Measurements from ENCODE around the gene ADIPOR2. TPM values are rescaled to one million over a fixed set of nuclear protein-coding genes. Genes with fewer than 3 reads are reported as not detected.

ADIPOR2 gene
- total RNA-seq, 1 experiment from 2014 or later, result 45.3 TPM

- Histone ChIP-seq H3K9ac (ENCODE audit: extremely low read depth, insufficient read length, low read length) (no peak overlapping the region), H3K9me3 (ENCODE audit: control insufficient read depth, low read depth, low read length) (no peaks in the 10 kb centered on the region), H4K91ac (ENCODE audit: insufficient read length, low read depth, low read length) (no peak overlapping the region), H4K20me1 (ENCODE audit: control insufficient read depth, insufficient read depth, insufficient read length) (no peaks in the 10 kb centered on the region), H3K56ac (ENCODE audit: insufficient read length, low read depth, low read length) (no peak overlapping the region), H3K79me2 (ENCODE audit: insufficient read depth, low read length) (peaks cover 17% of the 10 kb centered on the region; the same call in 1 of the 2 replicates), H3K27ac (ENCODE audit: insufficient read length, low read depth, low read length) (no peak overlapping the region), H3K4me1 (ENCODE audit: insufficient read depth, low read length) (no peaks in the 10 kb centered on the region), H2BK12ac (ENCODE audit: insufficient read length, low read depth, low read length) (no peak overlapping the region), H3K4ac (ENCODE audit: low read depth, low read length) (no peak overlapping the region), H3T11ph (ENCODE audit: low read length) (no peak overlapping the region), H3K27me3 (ENCODE audit: insufficient read depth, low read length) (no peaks in the 10 kb centered on the region), H3K23me2 (ENCODE audit: insufficient read length, low read depth, low read length, poor library complexity, severe bottlenecking) (no peaks in the 10 kb centered on the region), H2BK5ac (ENCODE audit: insufficient read length, low read length) (no peak overlapping the region), H3K4me2 (ENCODE audit: insufficient read depth, insufficient read length, low read length) (no peak overlapping the region), H4K8ac (replicated peaks; ENCODE audit: insufficient read length, low read depth, low read length) (no peak overlapping the region), H2BK15ac (ENCODE audit: low read depth, low read length) (no peak overlapping the region), H3K18ac (ENCODE audit: insufficient read length, low read depth, low read length) (no peak overlapping the region), H3K79me1 (ENCODE audit: insufficient read depth, low read depth, low read length, poor library complexity, severe bottlenecking) (peaks cover 5% of the 10 kb centered on the region), H3K14ac (ENCODE audit: insufficient read depth, low read length) (no peak overlapping the region), H2AK5ac (ENCODE audit: insufficient read length, low read length) (no peak overlapping the region), H2AFZ (ENCODE audit: low read length) (no peak overlapping the region), H2BK120ac (ENCODE audit: low read depth, low read length, poor library complexity, severe bottlenecking) (no peak overlapping the region), H3K23ac (ENCODE audit: insufficient read length, low read depth, low read length) (no peak overlapping the region), H2BK20ac (ENCODE audit: low read depth, low read length, poor library complexity, severe bottlenecking) (no peak overlapping the region), H4K5ac (ENCODE audit: insufficient read length, low read depth, low read length) (no peak overlapping the region)
- no peak for TF ChIP-seq CTCF (conservative IDR thresholded peaks at IDR 0.05)
- no peak overlapping the region for H3K4me3 Mint-ChIP-seq
- no peaks in the 10 kb centered on the region for H3K27me3 Mint-ChIP-seq (ENCODE audit: low read depth)
- peaks cover 16 to 22% of the 10 kb centered on the region in 2 experiments for H3K4me1 Mint-ChIP-seq
- H3K9me3 Mint-ChIP-seq, result peaks cover 25 to 34% of the 10 kb centered on the region in 2 experiments
- H3K27ac Mint-ChIP-seq, result no peak overlapping the region
- peaks cover 34 to 41% (median 37%) of the 10 kb centered on the region in 3 experiments for H3K36me3 Mint-ChIP-seq (ENCODE audit: insufficient read depth in 1 of 3, low read depth in 3 of 3)
- no peak for DNase-seq
Observed at GRCh38 chr12:1719139-1719538, 28.3 kb downstream of the ADIPOR2 start.
